Retinal pigment epithelial cell (primary cell): Measurements from ENCODE around the gene ARL15.

Experiments
- DNase-seq: peaks from one replicate; pipeline ENCODE4 v3.0.0-alpha.2; 2010; ENCODE audit warnings: low read depth
- H3K4me3 ChIP-seq: 2 replicates; pipeline ENCODE4 v1.5.1; 2011; ENCODE audit warnings: mild to moderate bottlenecking, low read length, control low read depth, moderate library complexity
- TF ChIP-seq, protein P1 (sequence below): conservative IDR thresholded peaks from 2 replicates; pipeline ENCODE4 v1.5.1; 2011; ENCODE audit warnings: low read depth, low read length, control low read depth, inconsistent platforms

The ARL15 gene

DNA sequence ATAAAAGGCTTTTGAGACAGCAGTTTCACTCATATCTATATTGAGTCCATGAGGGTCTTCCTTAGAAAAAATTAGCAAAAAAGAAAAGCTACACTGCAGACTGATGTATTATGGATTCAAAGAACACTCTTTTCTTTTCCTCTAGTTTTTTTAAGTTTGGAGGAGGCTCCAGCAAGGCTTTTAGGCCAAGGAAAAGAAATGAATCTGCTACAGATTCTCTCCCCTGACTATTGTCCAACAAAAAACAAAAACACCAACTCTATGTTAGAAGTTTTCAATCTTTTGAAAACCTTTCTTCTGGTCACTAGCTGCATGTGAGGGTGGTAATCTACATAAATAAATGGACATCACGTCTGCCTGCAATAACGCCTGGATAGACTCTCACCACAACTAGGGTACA lies 310.4 kb downstream of the ARL15 start:
- TF ChIP-seq, protein P1, sequence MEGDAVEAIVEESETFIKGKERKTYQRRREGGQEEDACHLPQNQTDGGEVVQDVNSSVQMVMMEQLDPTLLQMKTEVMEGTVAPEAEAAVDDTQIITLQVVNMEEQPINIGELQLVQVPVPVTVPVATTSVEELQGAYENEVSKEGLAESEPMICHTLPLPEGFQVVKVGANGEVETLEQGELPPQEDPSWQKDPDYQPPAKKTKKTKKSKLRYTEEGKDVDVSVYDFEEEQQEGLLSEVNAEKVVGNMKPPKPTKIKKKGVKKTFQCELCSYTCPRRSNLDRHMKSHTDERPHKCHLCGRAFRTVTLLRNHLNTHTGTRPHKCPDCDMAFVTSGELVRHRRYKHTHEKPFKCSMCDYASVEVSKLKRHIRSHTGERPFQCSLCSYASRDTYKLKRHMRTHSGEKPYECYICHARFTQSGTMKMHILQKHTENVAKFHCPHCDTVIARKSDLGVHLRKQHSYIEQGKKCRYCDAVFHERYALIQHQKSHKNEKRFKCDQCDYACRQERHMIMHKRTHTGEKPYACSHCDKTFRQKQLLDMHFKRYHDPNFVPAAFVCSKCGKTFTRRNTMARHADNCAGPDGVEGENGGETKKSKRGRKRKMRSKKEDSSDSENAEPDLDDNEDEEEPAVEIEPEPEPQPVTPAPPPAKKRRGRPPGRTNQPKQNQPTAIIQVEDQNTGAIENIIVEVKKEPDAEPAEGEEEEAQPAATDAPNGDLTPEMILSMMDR: no peak
- no peak overlapping the region for H3K4me3 ChIP-seq
- no peak for DNase-seq

GRCh38 chr5:53997736-53998627 lies 312.4 kb downstream of the ARL15 start:
- TF ChIP-seq, protein P1: no peak
- H3K4me3 ChIP-seq: no peak overlapping the region
- DNase-seq: peak; percentile 69

DNA sequence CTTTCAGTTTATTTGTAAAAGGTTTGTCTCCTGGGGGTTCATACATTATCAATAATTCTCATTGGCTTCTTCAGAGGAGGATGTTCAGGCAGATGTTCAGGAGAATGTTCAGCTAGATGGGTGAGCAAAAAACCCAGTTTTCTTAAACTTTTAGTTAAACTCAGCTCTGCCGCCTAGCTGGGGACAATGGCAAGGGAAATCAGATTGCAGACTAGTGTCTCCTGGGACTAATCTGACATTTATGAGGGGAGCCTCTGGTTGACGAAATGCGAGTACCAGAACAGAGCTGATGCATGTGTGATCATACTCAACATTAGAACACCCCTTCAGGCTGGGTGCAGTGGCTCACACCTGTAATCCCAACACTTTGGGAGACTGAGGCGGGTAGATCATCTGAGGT lies 314.4 kb downstream of the ARL15 start:
- TF ChIP-seq, protein P1: no peak
- H3K4me3 ChIP-seq: no peak overlapping the region
- DNase-seq: no peak

DNA sequence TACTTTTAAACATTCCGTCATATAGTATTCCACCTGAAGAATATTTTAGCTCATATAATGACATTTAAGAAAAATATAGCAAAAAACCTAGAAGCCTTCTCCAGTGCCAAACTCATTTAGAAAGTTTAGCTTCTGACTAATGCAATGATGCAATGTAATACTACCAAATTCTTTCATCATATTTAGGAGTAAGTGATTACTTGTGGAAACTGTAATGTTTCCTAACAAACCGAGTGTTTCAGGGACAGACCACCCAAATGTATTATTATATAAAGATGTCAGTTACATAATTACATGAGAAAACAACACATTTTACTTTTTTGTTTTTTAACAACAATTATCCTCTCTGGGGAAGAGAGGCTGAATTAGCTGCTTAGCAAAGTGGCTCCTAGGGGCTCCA lies 316.2 kb downstream of the ARL15 start:
- no peak overlapping the region for H3K4me3 ChIP-seq
- TF ChIP-seq, protein P1: no peak
- peak; percentile 14 for DNase-seq

GRCh38 chr5:53991942-53992341 lies 318.4 kb downstream of the ARL15 start:
- DNase-seq: no peak
- no peak overlapping the region for H3K4me3 ChIP-seq
- TF ChIP-seq, protein P1: peak; percentile 37

- no peak overlapping the region for H3K4me3 ChIP-seq
- DNase-seq: no peak
- TF ChIP-seq, protein P1: no peak
Measured at GRCh38 chr5:53987101-53987500, 323.3 kb downstream of the ARL15 start.

DNA sequence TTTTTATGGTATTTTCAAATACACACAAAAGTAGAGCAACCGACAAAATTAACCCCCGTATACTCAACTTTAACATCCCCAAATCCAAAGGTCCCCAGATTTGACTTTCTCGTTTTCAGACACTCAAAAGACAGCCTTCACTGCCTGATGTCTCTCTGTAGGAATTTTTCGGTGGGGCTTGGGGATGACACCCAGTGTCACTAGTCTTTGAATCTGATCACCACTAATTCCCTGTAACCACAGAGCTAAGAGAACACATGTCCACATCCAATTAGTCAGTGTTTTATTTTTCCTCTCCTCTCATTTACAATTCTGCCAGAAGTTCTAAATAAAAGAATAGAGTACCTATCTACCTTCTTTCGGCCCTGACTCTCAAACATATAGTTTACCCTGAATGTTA lies 324.6 kb downstream of the ARL15 start:
- TF ChIP-seq, protein P1: no peak
- H3K4me3 ChIP-seq: no peak overlapping the region
- DNase-seq: no peak
